GM12891 (cell line): ENCODE results near the gene SLC6A12.

Experiments used
- PAX5 ChIP-seq: IDR thresholded peaks from 2 replicates; pipeline ENCODE4 v1.6.1; 2011; ENCODE audit warnings: low read length, moderate library complexity, mild to moderate bottlenecking; ENCODE audit not compliant: insufficient read depth, severe bottlenecking
- POLR2A ChIP-seq: IDR thresholded peaks from 2 replicates; pipeline ENCODE4 v1.6.1; 2011; ENCODE audit warnings: low read depth, low read length, control low read depth
- POLR2AphosphoS5 ChIP-seq: IDR thresholded peaks from 2 replicates; pipeline ENCODE4 v1.6.1; 2011; ENCODE audit warnings: low read depth, low read length, control low read depth
- SPI1 ChIP-seq: IDR thresholded peaks from 2 replicates; pipeline ENCODE4 v1.6.1; 2011; ENCODE audit warnings: low read depth, low read length, control low read depth
- TAF1 ChIP-seq: IDR thresholded peaks from 2 replicates; pipeline ENCODE4 v1.6.1; 2011; ENCODE audit warnings: low read depth, low read length, control low read depth

DNA sequence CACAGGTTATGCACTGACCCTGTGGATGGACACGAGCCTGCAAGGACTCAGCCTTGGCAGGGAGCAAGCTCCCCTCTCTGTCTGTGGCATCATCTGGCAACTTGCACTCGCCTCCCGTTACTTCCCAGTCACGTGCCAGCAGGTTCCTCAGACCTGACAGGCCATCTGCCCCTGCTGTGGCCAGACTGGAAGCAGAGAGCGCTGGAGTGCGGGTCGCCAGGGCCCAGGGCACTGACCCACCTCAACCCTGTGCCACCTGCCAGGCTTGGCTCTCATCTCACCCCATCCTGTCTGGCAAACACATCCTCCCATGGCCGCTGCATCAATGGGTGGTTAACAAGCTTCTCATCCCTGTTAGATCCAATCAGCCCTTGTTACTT, 28.4 kb downstream of the SLC6A12 start:
- TF ChIP-seq TAF1, result no peak
- TF ChIP-seq POLR2AphosphoS5, result no peak
- TF ChIP-seq POLR2A, result no peak
- no peak for TF ChIP-seq PAX5
- TF ChIP-seq SPI1, result no peak
